HG02678 (cell line): ENCODE measurements around the gene SP2.

Source experiments
- ATAC-seq: cut with Tn5 transposase; IDR thresholded peaks from one replicate; pipeline ENCODE4 v1.9.1; 2021; ENCODE audit warnings: mild to moderate bottlenecking, moderate library complexity; ENCODE audit not compliant: unreplicated experiment

SP2 gene

GRCh38 chr17:47888293-47888692 lies 7.7 kb upstream of the SP2 start:
- no peak for ATAC-seq

- no peak for ATAC-seq
Observed at GRCh38 chr17:47889734-47890529, 6.1 kb upstream of the SP2 start.

- no peak for ATAC-seq
Observed at GRCh38 chr17:47891545-47892088, 4.4 kb upstream of the SP2 start.

GRCh38 chr17:47894498-47895346 lies 1.3 kb upstream of the SP2 start:
- ATAC-seq, result no peak

GRCh38 chr17:47895347-47895855 lies 635 bp upstream of the SP2 start:
- no peak for ATAC-seq

- no peak for ATAC-seq
Observed at GRCh38 chr17:47896672-47897490, 845 bp downstream of the SP2 start.

GRCh38 chr17:47897561-47897960 lies 1.5 kb downstream of the SP2 start:
- no peak for ATAC-seq

GRCh38 chr17:47898241-47898640 lies 2.2 kb downstream of the SP2 start:
- ATAC-seq, result no peak

- ATAC-seq, result no peak
Observed at GRCh38 chr17:47899643-47900042, 3.6 kb downstream of the SP2 start.

- ATAC-seq, result no peak
Observed at GRCh38 chr17:47901423-47901822, 5.4 kb downstream of the SP2 start.

GRCh38 chr17:47902039-47902744 lies 6.2 kb downstream of the SP2 start:
- no peak for ATAC-seq

- no peak for ATAC-seq
Observed at GRCh38 chr17:47905221-47905733, 9.2 kb downstream of the SP2 start.

- no peak for ATAC-seq
Observed at GRCh38 chr17:47906443-47906842, 10.4 kb downstream of the SP2 start.

GRCh38 chr17:47907932-47908562 lies 12.0 kb downstream of the SP2 start:
- no peak for ATAC-seq

GRCh38 chr17:47913050-47913449 lies 17.0 kb downstream of the SP2 start:
- ATAC-seq, result no peak

GRCh38 chr17:47914306-47914948 lies 18.4 kb downstream of the SP2 start:
- ATAC-seq, result no peak

GRCh38 chr17:47915776-47916398 lies 19.9 kb downstream of the SP2 start:
- no peak for ATAC-seq

GRCh38 chr17:47916489-47917208 lies 20.6 kb downstream of the SP2 start:
- ATAC-seq, result no peak
